ENCODE measurements around the gene ARHGEF25.

ARHGEF25 gene

GRCh38 chr12:57606821-57607220 lies 4.4 kb upstream of the ARHGEF25 start:
- peaks cover 30% of the 10 kb centered on the region for H3K4me1 Mint-ChIP-seq
- no peaks in the 10 kb centered on the region for H3K9me3 Mint-ChIP-seq
- peaks cover 9% of the 10 kb centered on the region for H3K36me3 Mint-ChIP-seq
- no peak overlapping the region for H3K27ac Mint-ChIP-seq
- no peak overlapping the region for H3K4me3 Mint-ChIP-seq
- peaks cover 49% of the 10 kb centered on the region for H3K27me3 Mint-ChIP-seq
- no peak for DNase-seq
- CTCF ChIA-PET = interaction anchor here (1.9 to 2.6 kb wide), 3 partner anchors 14 to 26 kb away, joined by 5 to 7 read pairs (median 6); partner anchors contain the start of gene B4GALNT1

- CTCF ChIA-PET = interaction anchor here (1.1 to 2.6 kb wide), 4 partner anchors 12 to 38 kb away, joined by 3 to 9 read pairs (median 6); no protein-coding TSS in a partner anchor
- H3K4me3 Mint-ChIP-seq = no peak overlapping the region
- DNase-seq = no peak
- H3K9me3 Mint-ChIP-seq = no peaks in the 10 kb centered on the region
- peaks cover 2% of the 10 kb centered on the region for H3K36me3 Mint-ChIP-seq
- H3K27ac Mint-ChIP-seq = no peak overlapping the region
- H3K4me1 Mint-ChIP-seq = peaks cover 33% of the 10 kb centered on the region
- peaks cover 62% of the 10 kb centered on the region for H3K27me3 Mint-ChIP-seq
Measured at GRCh38 chr12:57607958-57608663, 3.1 kb upstream of the ARHGEF25 start.

- no peaks in the 10 kb centered on the region for H3K9me3 Mint-ChIP-seq
- H3K36me3 Mint-ChIP-seq = peaks cover 2% of the 10 kb centered on the region
- no peak for DNase-seq
- H3K4me1 Mint-ChIP-seq = peaks cover 24% of the 10 kb centered on the region
- H3K4me3 Mint-ChIP-seq = no peak overlapping the region
- H3K27me3 Mint-ChIP-seq = peaks cover 73% of the 10 kb centered on the region
- CTCF ChIA-PET = interaction anchor here (1.1 to 2.6 kb wide), 4 partner anchors 11 to 39 kb away, joined by 3 to 9 read pairs (median 6); no protein-coding TSS in a partner anchor
- no peak overlapping the region for H3K27ac Mint-ChIP-seq
Measured at GRCh38 chr12:57609101-57609780, 2.0 kb upstream of the ARHGEF25 start.

- DNase-seq = no peak
- Mint-ChIP-seq H3K27me3 (peaks cover 80% of the 10 kb centered on the region), H3K9me3 (no peaks in the 10 kb centered on the region), H3K4me3 (peak overlapping the region; percentile 60), H3K27ac (no peak overlapping the region), H3K36me3 (peaks cover 2% of the 10 kb centered on the region), H3K4me1 (peaks cover 19% of the 10 kb centered on the region)
- CTCF ChIA-PET = interaction anchor here (1.7 to 2.2 kb wide), 2 partner anchors 11 to 18 kb away, joined by 5 to 7 read pairs; no protein-coding TSS in a partner anchor
Measured at GRCh38 chr12:57609781-57610553, 1.3 kb upstream of the ARHGEF25 start.

GRCh38 chr12:57610554-57611107 lies 604 bp upstream of the ARHGEF25 start:
- Mint-ChIP-seq H3K27ac (no peak overlapping the region), H3K27me3 (peaks cover 80% of the 10 kb centered on the region), H3K4me1 (peaks cover 14% of the 10 kb centered on the region), H3K36me3 (peaks cover 2% of the 10 kb centered on the region), H3K9me3 (no peaks in the 10 kb centered on the region), H3K4me3 (peak overlapping the region; percentile 60)
- no peak for DNase-seq
- CTCF ChIA-PET = interaction anchor here (1.7 to 2.2 kb wide), 2 partner anchors 10 to 17 kb away, joined by 5 to 7 read pairs; no protein-coding TSS in a partner anchor

- H3K27ac Mint-ChIP-seq = no peak overlapping the region
- peak overlapping the region; percentile 56 for H3K4me3 Mint-ChIP-seq
- DNase-seq = peak; percentile 12
- H3K9me3 Mint-ChIP-seq = no peaks in the 10 kb centered on the region
- H3K27me3 Mint-ChIP-seq = peaks cover 88% of the 10 kb centered on the region
- peaks cover 2% of the 10 kb centered on the region for H3K36me3 Mint-ChIP-seq
- CTCF ChIA-PET = interaction anchor here (1.7 kb wide), 1 partner anchor 9 kb away, joined by 5 read pairs; no protein-coding TSS in a partner anchor
- H3K4me1 Mint-ChIP-seq = peaks cover 11% of the 10 kb centered on the region
Measured at GRCh38 chr12:57611827-57612710, 834 bp downstream of the ARHGEF25 start.

GRCh38 chr12:57612711-57613426 lies 1.6 kb downstream of the ARHGEF25 start:
- no peaks in the 10 kb centered on the region for H3K9me3 Mint-ChIP-seq
- no peak for DNase-seq
- H3K4me3 Mint-ChIP-seq = no peak overlapping the region
- H3K36me3 Mint-ChIP-seq = peaks cover 2% of the 10 kb centered on the region
- peaks cover 11% of the 10 kb centered on the region for H3K4me1 Mint-ChIP-seq
- H3K27me3 Mint-ChIP-seq = peaks cover 96% of the 10 kb centered on the region
- no peak overlapping the region for H3K27ac Mint-ChIP-seq
- CTCF ChIA-PET = interaction anchor here (2.0 to 3.9 kb wide), 3 partner anchors 14 to 28 kb away, joined by 6 to 21 read pairs (median 7); no protein-coding TSS in a partner anchor

GRCh38 chr12:57613427-57614109 lies 2.3 kb downstream of the ARHGEF25 start:
- Mint-ChIP-seq H3K27me3 (peaks cover 100% of the 10 kb centered on the region), H3K4me3 (no peak overlapping the region), H3K27ac (no peak overlapping the region), H3K9me3 (no peaks in the 10 kb centered on the region), H3K4me1 (peaks cover 11% of the 10 kb centered on the region), H3K36me3 (peaks cover 2% of the 10 kb centered on the region)
- no peak for DNase-seq
- CTCF ChIA-PET = interaction anchor here (2.0 to 3.9 kb wide), 3 partner anchors 13 to 29 kb away, joined by 6 to 21 read pairs (median 7); no protein-coding TSS in a partner anchor

- Mint-ChIP-seq H3K4me3 (no peak overlapping the region), H3K4me1 (peaks cover 16% of the 10 kb centered on the region), H3K27me3 (peaks cover 100% of the 10 kb centered on the region), H3K36me3 (no peaks in the 10 kb centered on the region), H3K9me3 (no peaks in the 10 kb centered on the region), H3K27ac (no peak overlapping the region)
- peak; percentile 35 for DNase-seq
- CTCF ChIA-PET = interaction anchor here (1.5 to 3.9 kb wide), 4 partner anchors 13 to 137 kb away, joined by 3 to 21 read pairs (median 6); no protein-coding TSS in a partner anchor
Measured at GRCh38 chr12:57614178-57614947, 3.1 kb downstream of the ARHGEF25 start.

- Mint-ChIP-seq H3K4me3 (no peak overlapping the region), H3K27me3 (peaks cover 100% of the 10 kb centered on the region), H3K27ac (no peak overlapping the region), H3K9me3 (no peaks in the 10 kb centered on the region), H3K36me3 (no peaks in the 10 kb centered on the region), H3K4me1 (peaks cover 19% of the 10 kb centered on the region)
- no peak for DNase-seq
- CTCF ChIA-PET = interaction anchor here (1.5 to 3.9 kb wide), 4 partner anchors 12 to 138 kb away, joined by 3 to 21 read pairs (median 6); no protein-coding TSS in a partner anchor
Measured at GRCh38 chr12:57614948-57615500, 3.8 kb downstream of the ARHGEF25 start.

GRCh38 chr12:57615637-57616036 lies 4.4 kb downstream of the ARHGEF25 start:
- CTCF ChIA-PET = interaction anchor here (1.5 to 3.9 kb wide), 2 partner anchors 31 to 139 kb away, joined by 3 to 21 read pairs; no protein-coding TSS in a partner anchor
- no peak overlapping the region for H3K27ac Mint-ChIP-seq
- peaks cover 100% of the 10 kb centered on the region for H3K27me3 Mint-ChIP-seq
- peaks cover 20% of the 10 kb centered on the region for H3K4me1 Mint-ChIP-seq
- H3K36me3 Mint-ChIP-seq = no peaks in the 10 kb centered on the region
- DNase-seq = no peak
- no peaks in the 10 kb centered on the region for H3K9me3 Mint-ChIP-seq
- H3K4me3 Mint-ChIP-seq = no peak overlapping the region
